Cardiac septum (tissue), 1 donor: Measurements from ENCODE around the gene APOC4. TPM values are rescaled to one million over a fixed set of nuclear protein-coding genes. Genes with fewer than 3 reads are reported as not detected.
A peak's percentile ranks its signal among the peaks of the same experiment; 100 is the strongest.
"Not testable (repeated sequence)": the region's sequence is repeated elsewhere in the genome, so short reads cannot be mapped to it uniquely, and the experiment has no call there.

Source experiments
- DNase-seq: peaks from one replicate; pipeline ENCODE4 v3.0.0-alpha.2; 2020; ENCODE audit warnings: low spot score
- intact Hi-C: fragments of 100-400 bp; cut with DNase I; formaldehyde crosslinking; loops from one replicate; pipeline ENCODE4 v1.14.0; 2022
- long read RNA-seq: library from polyadenylated mRNA; unstranded; transcript quantifications from one replicate; pipeline ENCODE4 v2.0.0, GENCODE V29; 2021
- total RNA-seq: library from RNA; stranded (reverse); fragmentation: NEBNext Ultra II Directional; extraction: Animal tissue kit (Norgen Biotek cat#: 25700); gene quantifications from one replicate; pipeline ENCODE4 v1.2.1, GENCODE V29; 2021
- donor health status: DM: no; HTN: no; CAD: no.

The APOC4 gene
- total RNA-seq: not detected
- long read RNA-seq: 0 reads

- intact Hi-C loops: no loop called here
- no peak for DNase-seq
These were observed at the start of gene APOC4 for GRCh38 chr19:44942067-44942571. TSS of gene APOC4 (plus strand) at chr19:44942237. CDS start at chr19:44942278, 41 bp downstream.

GRCh38 chr19:44892932-44893331, 49.1 kb upstream of the APOC4 start:
- intact Hi-C loops: no loop called here
- DNase-seq: no peak

GRCh38 chr19:44893332-44894051, 48.5 kb upstream of the APOC4 start:
- intact Hi-C loops: no loop called here
- DNase-seq: no peak

- intact Hi-C loops: no loop called here
- no peak for DNase-seq
These were observed 48.0 kb upstream of the APOC4 start for GRCh38 chr19:44894052-44894400.

GRCh38 chr19:44894946-44895345, 47.1 kb upstream of the APOC4 start:
- intact Hi-C loops: no loop called here
- DNase-seq: no peak

GRCh38 chr19:44897835-44898234, 44.2 kb upstream of the APOC4 start:
- no peak for DNase-seq
- intact Hi-C loops: no loop called here

GRCh38 chr19:44900328-44901244, 41.5 kb upstream of the APOC4 start:
- intact Hi-C loops: loop anchor here (5.0 kb wide), 1 partner anchor 437 kb away; no protein-coding TSS in a partner anchor
- DNase-seq: no peak

- intact Hi-C loops: loop anchor here (5.0 kb wide), 1 partner anchor 434 kb away; no protein-coding TSS in a partner anchor
- DNase-seq: no peak
These were observed 38.8 kb upstream of the APOC4 start for GRCh38 chr19:44903216-44903601.

GRCh38 chr19:44903602-44904425, 38.2 kb upstream of the APOC4 start:
- peak; percentile 88 for DNase-seq
- intact Hi-C loops: loop anchor here (1.0 to 5.0 kb wide), 2 partner anchors 50 to 433 kb away; no protein-coding TSS in a partner anchor

GRCh38 chr19:44904426-44904994, 37.5 kb upstream of the APOC4 start:
- DNase-seq: no peak
- intact Hi-C loops: loop anchor here (1.0 to 5.0 kb wide), 2 partner anchors 50 to 433 kb away; no protein-coding TSS in a partner anchor

GRCh38 chr19:44905437-44906160, 36.4 kb upstream of the APOC4 start, which contains the start of gene APOE:
TSS of gene APOE (plus strand) at chr19:44905796. CDS start at chr19:44906625, 829 bp downstream.
- intact Hi-C loops: loop anchor here (5.0 kb wide), 1 partner anchor 152 kb away; no protein-coding TSS in a partner anchor
- DNase-seq: no peak

GRCh38 chr19:44907613-44908012, 34.4 kb upstream of the APOC4 start:
- no peak for DNase-seq
- intact Hi-C loops: loop anchor here (5.0 kb wide), 1 partner anchor 150 kb away; no protein-coding TSS in a partner anchor

GRCh38 chr19:44908074-44908835, 33.8 kb upstream of the APOC4 start:
- intact Hi-C loops: loop anchor here (5.0 kb wide), 1 partner anchor 149 kb away; no protein-coding TSS in a partner anchor
- no peak for DNase-seq

GRCh38 chr19:44908836-44909261, 33.2 kb upstream of the APOC4 start:
- intact Hi-C loops: loop anchor here (5.0 kb wide), 1 partner anchor 148 kb away; no protein-coding TSS in a partner anchor
- no peak for DNase-seq

- no peak for DNase-seq
- intact Hi-C loops: loop anchor here (5.0 kb wide), 1 partner anchor 148 kb away; no protein-coding TSS in a partner anchor
These were observed 32.3 kb upstream of the APOC4 start for GRCh38 chr19:44909775-44910174.

GRCh38 chr19:44911896-44912295, 30.1 kb upstream of the APOC4 start:
- DNase-seq, intact Hi-C loops: not testable (repeated sequence)

GRCh38 chr19:44912854-44913253, 29.2 kb upstream of the APOC4 start:
- intact Hi-C loops: no loop called here
- DNase-seq: no peak
